ENCODE data around the gene AUTS2.

Gene AUTS2

GRCh38 chr7:70693686-70694433 lies 1095.6 kb downstream of the AUTS2 start:
- no peak for DNase-seq (ENCODE audit: low spot score)

- peak; percentile 24 for DNase-seq (ENCODE audit: low spot score)
These were observed 1096.2 kb downstream of the AUTS2 start for GRCh38 chr7:70694434-70694970.

GRCh38 chr7:70694971-70695794 lies 1096.9 kb downstream of the AUTS2 start:
- DNase-seq (ENCODE audit: low spot score) = no peak

GRCh38 chr7:70695795-70696083 lies 1097.5 kb downstream of the AUTS2 start:
- no peak for DNase-seq (ENCODE audit: low spot score)

GRCh38 chr7:70696201-70696754 lies 1098.0 kb downstream of the AUTS2 start:
- no peak for DNase-seq (ENCODE audit: low spot score)

GRCh38 chr7:70698219-70698832 lies 1100.1 kb downstream of the AUTS2 start:
- DNase-seq (ENCODE audit: low spot score) = peak; percentile 81

GRCh38 chr7:70699271-70699670 lies 1101.0 kb downstream of the AUTS2 start:
- DNase-seq (ENCODE audit: low spot score) = no peak

- DNase-seq (ENCODE audit: low spot score) = no peak
These were observed 1102.0 kb downstream of the AUTS2 start for GRCh38 chr7:70700055-70700940.

GRCh38 chr7:70700941-70701425 lies 1102.7 kb downstream of the AUTS2 start:
- no peak for DNase-seq (ENCODE audit: low spot score)

- no peak for DNase-seq (ENCODE audit: low spot score)
These were observed 1103.2 kb downstream of the AUTS2 start for GRCh38 chr7:70701477-70701876.

GRCh38 chr7:70701991-70702390 lies 1103.7 kb downstream of the AUTS2 start:
- no peak for DNase-seq (ENCODE audit: low spot score)

- DNase-seq (ENCODE audit: low spot score) = no peak
These were observed 1105.5 kb downstream of the AUTS2 start for GRCh38 chr7:70703785-70704184.

GRCh38 chr7:70704831-70705346 lies 1106.6 kb downstream of the AUTS2 start:
- no peak for DNase-seq (ENCODE audit: low spot score)

GRCh38 chr7:70706204-70706603 lies 1107.9 kb downstream of the AUTS2 start:
- DNase-seq (ENCODE audit: low spot score) = no peak

- DNase-seq (ENCODE audit: low spot score) = no peak
These were observed 1108.4 kb downstream of the AUTS2 start for GRCh38 chr7:70706698-70707097.

- no peak for DNase-seq (ENCODE audit: low spot score)
These were observed 1109.6 kb downstream of the AUTS2 start for GRCh38 chr7:70707823-70708243.

- no peak for DNase-seq (ENCODE audit: low spot score)
These were observed 1111.8 kb downstream of the AUTS2 start for GRCh38 chr7:70710011-70710480.

GRCh38 chr7:70710651-70711050 lies 1112.4 kb downstream of the AUTS2 start:
- DNase-seq (ENCODE audit: low spot score) = no peak

- DNase-seq (ENCODE audit: low spot score) = no peak
These were observed 1113.2 kb downstream of the AUTS2 start for GRCh38 chr7:70711452-70711851.

GRCh38 chr7:70712942-70713341 lies 1114.7 kb downstream of the AUTS2 start:
- DNase-seq (ENCODE audit: low spot score) = no peak

- no peak for DNase-seq (ENCODE audit: low spot score)
These were observed 1116.3 kb downstream of the AUTS2 start for GRCh38 chr7:70714506-70715038.
